Frontal cortex (tissue), 4 donors: ENCODE data around the gene SAMD9L. TPM values are rescaled to one million over a fixed set of nuclear protein-coding genes. Genes with fewer than 3 reads are reported as not detected.

Experiments used
- DNase-seq, 2 donors: peaks; one replicate each; pipeline ENCODE4 v3.0.0; 2012; ENCODE audit warnings: low spot score in 2 of 2
- FAIRE-seq: peaks from 2 replicates; lab custom pipeline; 2012; peaks lifted over from hg19 to GRCh38; lab: Jason Lieb, UNC
- total RNA-seq: library from RNA; depleted of rRNA; stranded (reverse); fragments of >200 nt; gene quantifications from one replicate; pipeline ENCODE4 v1.2.3, GENCODE V29; 2014
- donor health status: control.
- donor health status: control.
- donor health status: control.

The SAMD9L gene
- 1.6 TPM for total RNA-seq

- FAIRE-seq (no peak), DNase-seq (no peak)
Observed at GRCh38 chr7:93148144-93148543, at the start of gene SAMD9L. SAMD9L (minus strand) TSS chr7:93148385; CDS start chr7:93135971, 12,414 bp downstream.

GRCh38 chr7:93196336-93196735 is 48.2 kb upstream of the SAMD9L start:
- FAIRE-seq (no peak), DNase-seq (no peak)

DNA sequence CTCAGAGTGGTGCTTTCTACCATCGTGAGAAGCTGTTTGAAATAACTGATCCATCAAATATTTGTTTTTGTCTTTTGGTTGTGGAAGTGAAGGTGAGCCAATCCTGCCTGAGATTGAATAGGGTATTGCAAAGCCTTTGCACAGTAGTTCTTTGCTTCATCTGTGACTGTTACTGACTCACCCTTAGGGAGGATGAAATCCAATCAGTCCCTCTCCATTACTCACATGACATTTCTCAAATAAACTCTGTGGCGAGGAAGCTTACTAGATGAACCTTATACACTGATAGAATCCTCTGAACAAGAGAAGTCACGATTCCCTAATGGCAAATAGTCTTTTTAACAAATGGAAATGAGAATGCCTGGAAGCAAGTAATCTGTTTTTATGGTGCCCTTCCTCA is 46.2 kb upstream of the SAMD9L start:
- no peak for DNase-seq
- FAIRE-seq = no peak

- DNase-seq (no peak), FAIRE-seq (no peak)
Observed at GRCh38 chr7:93188870-93189634, 40.9 kb upstream of the SAMD9L start.

- FAIRE-seq (no peak), DNase-seq (no peak)
Observed at GRCh38 chr7:93185303-93186027, 37.3 kb upstream of the SAMD9L start.

- no peak for DNase-seq
- FAIRE-seq = no peak
Observed at GRCh38 chr7:93179173-93179572, 31.0 kb upstream of the SAMD9L start.

DNA sequence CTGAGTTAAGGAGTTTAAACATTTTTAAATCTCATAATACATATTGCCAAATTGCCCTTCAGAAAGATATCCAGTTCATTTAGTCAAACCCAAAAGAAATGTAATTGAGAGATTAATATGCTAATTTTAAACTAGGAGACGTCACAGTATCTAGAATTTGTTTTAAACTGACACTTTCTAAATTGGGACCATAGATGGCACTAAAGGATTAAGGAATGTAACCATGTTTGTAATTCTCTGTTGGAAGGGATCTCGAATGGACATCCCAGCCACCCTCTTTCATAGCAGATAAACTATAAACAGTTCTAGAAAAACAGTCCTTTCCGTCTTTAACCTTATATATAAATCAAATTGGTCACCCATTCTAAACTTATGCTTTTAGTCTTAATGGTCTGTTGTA is 30.0 kb upstream of the SAMD9L start:
- DNase-seq = no peak

GRCh38 chr7:93176992-93177580 is 28.9 kb upstream of the SAMD9L start:
- DNase-seq (no peak), FAIRE-seq (no peak)

More for the DNA sequence above, 30.0 kb upstream of the SAMD9L start:
- peak; percentile 56 for FAIRE-seq

GRCh38 chr7:93175219-93175618 is 27.0 kb upstream of the SAMD9L start:
- FAIRE-seq = no peak
- DNase-seq = no peak

DNA sequence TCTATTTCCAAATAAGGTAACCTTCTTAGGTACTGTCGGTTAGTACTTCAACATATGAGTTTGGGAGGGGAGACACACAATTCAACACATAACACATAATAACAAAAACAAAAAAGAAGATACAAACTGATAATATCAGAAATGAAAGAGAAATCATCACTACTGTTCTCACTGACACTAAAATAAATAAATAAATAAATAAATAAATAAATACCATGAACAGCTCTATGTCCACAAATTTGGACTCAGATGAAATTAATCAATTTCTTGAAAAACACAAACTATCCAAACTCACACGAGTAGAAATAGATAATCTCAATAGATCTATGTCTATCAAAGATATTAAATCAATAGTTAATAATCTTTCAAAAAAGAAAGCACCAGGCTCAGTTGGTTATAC is 24.5 kb upstream of the SAMD9L start:
- no peak for FAIRE-seq
- DNase-seq = no peak

GRCh38 chr7:93171606-93172226 is 23.5 kb upstream of the SAMD9L start:
- no peak for FAIRE-seq
- no peak for DNase-seq

DNA sequence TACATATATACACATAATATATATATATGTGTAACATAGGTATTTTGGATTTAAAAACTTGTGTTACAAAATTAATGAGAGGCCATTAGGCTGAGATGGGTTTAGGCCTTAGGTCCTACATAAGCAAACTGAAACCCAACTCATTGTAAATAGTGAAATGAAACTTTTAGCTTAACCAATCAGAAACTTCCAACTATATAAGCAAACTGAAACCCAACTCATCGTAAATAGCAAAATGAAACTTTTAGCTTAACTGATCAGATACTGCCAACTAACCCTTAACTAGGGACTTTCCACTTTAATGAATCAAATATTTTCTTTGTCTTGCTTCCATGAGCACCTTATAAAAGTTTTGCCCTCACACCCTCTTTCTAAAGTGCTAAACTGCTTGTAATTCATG is 17.3 kb upstream of the SAMD9L start:
- no peak for FAIRE-seq

GRCh38 chr7:93164766-93165165 is 16.6 kb upstream of the SAMD9L start:
- FAIRE-seq = peak; percentile 88

More for the DNA sequence above, 17.3 kb upstream of the SAMD9L start:
- DNase-seq = no peak

DNA sequence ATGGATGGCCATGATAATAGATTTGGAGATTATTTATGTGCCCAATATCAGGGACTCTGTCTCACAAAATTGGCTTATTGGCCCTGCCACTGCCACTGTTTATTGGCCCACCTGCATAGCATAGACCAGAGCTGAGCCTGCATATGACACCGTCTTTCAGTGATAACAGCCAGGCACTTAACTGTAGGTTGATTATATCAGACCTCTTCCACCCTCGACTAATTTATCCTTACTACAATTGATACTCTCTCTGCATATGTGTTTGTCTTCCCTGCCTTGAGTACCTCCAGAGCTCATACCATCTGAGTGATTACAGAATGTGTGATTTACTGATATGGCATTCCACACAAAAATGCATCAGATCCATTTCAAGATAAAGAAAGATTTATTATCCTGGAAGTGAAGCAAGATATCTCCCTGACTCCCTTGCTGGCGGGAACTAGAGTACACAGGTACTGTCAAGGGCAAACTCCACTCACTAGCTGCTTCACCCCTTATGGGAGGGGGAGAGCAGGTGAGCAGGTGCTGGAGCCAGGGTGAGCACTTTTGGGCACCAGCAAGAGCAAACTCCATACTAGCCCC is 13.1 kb upstream of the SAMD9L start:
- DNase-seq = no peak
- FAIRE-seq = no peak

More at GRCh38 chr7:93164766-93165165, 16.6 kb upstream of the SAMD9L start:
- DNase-seq = no peak

DNA sequence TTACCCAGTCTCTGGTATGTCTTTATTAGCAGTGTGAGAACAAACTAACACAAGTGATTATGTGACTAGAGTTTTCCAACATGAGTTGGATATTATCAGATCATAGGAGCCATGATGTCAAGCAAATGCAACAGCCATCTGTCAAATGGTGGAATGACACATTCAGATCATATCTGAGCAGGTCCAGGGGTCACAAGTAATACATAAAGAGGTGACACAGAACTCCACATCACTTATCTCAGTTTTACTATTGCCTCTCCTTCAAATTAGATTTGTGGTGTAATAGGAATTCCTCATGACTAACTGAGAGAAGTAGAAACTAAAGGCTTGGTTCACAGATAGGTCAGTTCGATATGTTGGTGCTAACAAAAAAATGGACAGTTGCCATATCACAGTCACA is 12.2 kb upstream of the SAMD9L start:
- no peak for FAIRE-seq
- no peak for DNase-seq

DNA sequence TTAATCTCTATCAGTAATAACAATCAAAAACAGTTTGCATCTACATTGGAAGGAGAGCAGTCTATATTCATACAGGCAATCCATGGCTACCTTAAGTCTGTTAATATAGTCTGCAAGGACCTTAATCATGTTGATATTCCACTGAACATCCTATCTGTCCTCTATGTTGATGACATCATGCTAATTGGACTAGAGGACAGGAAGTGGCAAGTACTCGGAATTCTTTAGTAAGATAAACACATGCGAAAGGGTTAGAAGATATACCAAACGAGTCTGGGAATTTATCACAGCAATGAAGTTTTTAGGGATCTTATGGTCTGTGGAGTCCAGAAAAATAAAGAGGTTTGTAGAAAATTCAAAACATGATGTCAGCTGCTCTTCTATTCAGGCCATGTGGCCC is 11.3 kb upstream of the SAMD9L start:
- FAIRE-seq (no peak), DNase-seq (no peak)

GRCh38 chr7:93156884-93157283 is 8.7 kb upstream of the SAMD9L start:
- DNase-seq (no peak), FAIRE-seq (no peak)

- no peak for DNase-seq
- FAIRE-seq = no peak
Observed at GRCh38 chr7:93150200-93150835, 2.1 kb upstream of the SAMD9L start.

GRCh38 chr7:93148727-93149126 is 542 bp upstream of the SAMD9L start:
- FAIRE-seq = no peak
- no peak for DNase-seq

DNA sequence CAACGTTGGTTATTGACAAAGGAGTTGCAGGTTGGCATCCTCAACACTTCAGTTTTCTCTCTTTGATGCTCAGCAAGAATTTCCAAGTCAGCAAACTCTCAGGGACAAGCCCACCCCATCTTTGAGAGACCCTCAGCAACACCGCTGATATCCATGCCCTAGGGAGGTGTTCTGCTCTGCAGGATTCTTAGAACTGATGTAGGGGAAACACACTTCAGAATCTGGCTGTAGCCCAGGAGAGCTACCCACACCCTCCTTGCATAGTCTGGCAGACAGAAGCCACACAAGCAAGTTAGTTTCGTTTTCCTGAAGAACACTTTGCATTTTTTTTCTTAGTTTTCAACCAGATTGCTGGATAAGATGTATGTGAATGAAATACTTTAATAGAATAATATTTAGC is 822 bp downstream of the SAMD9L start:
- FAIRE-seq (no peak), DNase-seq (peak in 1 of 2 donors; percentile 9)
